Measurements from ENCODE around the gene PCSK6. TPM values are rescaled to one million over a fixed set of nuclear protein-coding genes. Genes with fewer than 3 reads are reported as not detected.
A peak's percentile ranks its signal among the peaks of the same experiment; 100 is the strongest.

The PCSK6 gene
- total RNA-seq, 1 experiment from 2014 or later: 69.5 TPM

- CTCF ChIA-PET: interaction anchor here (0.6 to 1.4 kb wide), 3 partner anchors 20 to 266 kb away, joined by 3 to 4 read pairs (median 3); no protein-coding TSS in a partner anchor
- peaks cover 13% of the 10 kb centered on the region for H3K4me1 Mint-ChIP-seq (ENCODE audit: low read depth, unreplicated experiment)
- Histone ChIP-seq H3K4me1 (peaks cover 21% of the 10 kb centered on the region), H3K9me3 (no peaks in the 10 kb centered on the region), H3K4me3 (ENCODE audit: low read depth, low read length) (no peak overlapping the region), H3K36me3 (ENCODE audit: control insufficient read depth, insufficient read depth, low read length) (no peaks in the 10 kb centered on the region), H3K27me3 (replicated peaks; ENCODE audit: control insufficient read depth, insufficient read depth, low read length) (no peaks in the 10 kb centered on the region)
- H3K27ac Mint-ChIP-seq (ENCODE audit: unreplicated experiment): no peak overlapping the region
- no TSS peak for BruUV-seq (replicated peaks)
- no peak for DNase-seq
- POLR2A ChIA-PET: no interaction called here
- TF ChIP-seq CTCF (IDR thresholded peaks at IDR 0.05; ENCODE audit: insufficient read depth in 1 of 2, low read depth in 1 of 2, low read length in 1 of 2, severe bottlenecking in 1 of 2, unreplicated experiment in 1 of 2): no peak
- H3K9me3 Mint-ChIP-seq (ENCODE audit: unreplicated experiment): no peaks in the 10 kb centered on the region
- no peaks in the 10 kb centered on the region for H3K27me3 Mint-ChIP-seq (ENCODE audit: insufficient read depth, unreplicated experiment)
- H3K36me3 Mint-ChIP-seq (ENCODE audit: insufficient read depth, unreplicated experiment): no peaks in the 10 kb centered on the region
- intact Hi-C loops (cut with micrococcal nuclease; ENCODE audit: unreplicated experiment): no loop called here
- H3K4me3 Mint-ChIP-seq (ENCODE audit: unreplicated experiment): no peak overlapping the region
Observed at GRCh38 chr15:101528917-101529299, 39.4 kb upstream of the PCSK6 start.

GRCh38 chr15:101528108-101528916, 38.8 kb upstream of the PCSK6 start:
- BruUV-seq (replicated peaks): no TSS peak
- Histone ChIP-seq H3K4me1 (peaks cover 21% of the 10 kb centered on the region), H3K36me3 (ENCODE audit: control insufficient read depth, insufficient read depth, low read length) (no peaks in the 10 kb centered on the region), H3K9me3 (no peaks in the 10 kb centered on the region), H3K4me3 (ENCODE audit: low read depth, low read length) (no peak overlapping the region), H3K27me3 (replicated peaks; ENCODE audit: control insufficient read depth, insufficient read depth, low read length) (no peaks in the 10 kb centered on the region)
- Mint-ChIP-seq H3K27ac (ENCODE audit: unreplicated experiment) (no peak overlapping the region), H3K4me3 (ENCODE audit: unreplicated experiment) (peak overlapping the region; percentile 27), H3K27me3 (ENCODE audit: insufficient read depth, unreplicated experiment) (no peaks in the 10 kb centered on the region), H3K9me3 (ENCODE audit: unreplicated experiment) (no peaks in the 10 kb centered on the region), H3K36me3 (ENCODE audit: insufficient read depth, unreplicated experiment) (no peaks in the 10 kb centered on the region), H3K4me1 (ENCODE audit: low read depth, unreplicated experiment) (peaks cover 13% of the 10 kb centered on the region)
- DNase-seq: peak; percentile 55 to 58
- TF ChIP-seq CTCF (IDR thresholded peaks at IDR 0.05; ENCODE audit: insufficient read depth in 1 of 2, low read depth in 1 of 2, low read length in 1 of 2, severe bottlenecking in 1 of 2, unreplicated experiment in 1 of 2): no peak
- ChIA-PET CTCF (interaction anchor here (0.6 to 1.4 kb wide), 3 partner anchors 21 to 267 kb away, joined by 3 to 4 read pairs (median 3); no protein-coding TSS in a partner anchor), POLR2A (interaction anchor here (0.5 kb wide), 1 partner anchor 40 kb away, joined by 7 read pairs; no protein-coding TSS in a partner anchor)
- intact Hi-C loops (cut with micrococcal nuclease; ENCODE audit: unreplicated experiment): no loop called here

GRCh38 chr15:101526890-101527289, 37.4 kb upstream of the PCSK6 start:
- Histone ChIP-seq H3K36me3 (ENCODE audit: control insufficient read depth, insufficient read depth, low read length) (no peaks in the 10 kb centered on the region), H3K9me3 (no peaks in the 10 kb centered on the region), H3K27me3 (replicated peaks; ENCODE audit: control insufficient read depth, insufficient read depth, low read length) (no peaks in the 10 kb centered on the region), H3K4me1 (peaks cover 21% of the 10 kb centered on the region), H3K4me3 (ENCODE audit: low read depth, low read length) (no peak overlapping the region)
- H3K4me1 Mint-ChIP-seq (ENCODE audit: low read depth, unreplicated experiment): peaks cover 13% of the 10 kb centered on the region
- no peaks in the 10 kb centered on the region for H3K36me3 Mint-ChIP-seq (ENCODE audit: insufficient read depth, unreplicated experiment)
- no peaks in the 10 kb centered on the region for H3K9me3 Mint-ChIP-seq (ENCODE audit: unreplicated experiment)
- BruUV-seq (replicated peaks): no TSS peak
- DNase-seq: no peak
- ChIA-PET POLR2A (no interaction called here), CTCF (no interaction called here)
- no peaks in the 10 kb centered on the region for H3K27me3 Mint-ChIP-seq (ENCODE audit: insufficient read depth, unreplicated experiment)
- H3K4me3 Mint-ChIP-seq (ENCODE audit: unreplicated experiment): no peak overlapping the region
- no peak overlapping the region for H3K27ac Mint-ChIP-seq (ENCODE audit: unreplicated experiment)
- no peak for TF ChIP-seq CTCF (IDR thresholded peaks at IDR 0.05; ENCODE audit: insufficient read depth in 1 of 2, low read depth in 1 of 2, low read length in 1 of 2, severe bottlenecking in 1 of 2, unreplicated experiment in 1 of 2)
- intact Hi-C loops (cut with micrococcal nuclease; ENCODE audit: unreplicated experiment): no loop called here

Measured in Caco-2 (cell line).